NCI-H2196 treated with DMSO at 0.1 percent for 48 hours (cell line): ENCODE data around the gene EDN3.

ENCODE experiments used
- DNase-seq: peaks from one replicate; lab custom pipeline; 2025; ENCODE audit not compliant: unreplicated experiment; lab: John Stamatoyannopoulos, UW

EDN3 gene

GRCh38 chr20:59360934-59361333 is 60.5 kb downstream of the EDN3 start:
- DNase-seq, result no peak

- no peak for DNase-seq
Observed at GRCh38 chr20:59361411-59361810, 61.0 kb downstream of the EDN3 start.

- DNase-seq, result no peak
Observed at GRCh38 chr20:59363101-59363500, 62.7 kb downstream of the EDN3 start.

- no peak for DNase-seq
Observed at GRCh38 chr20:59364611-59365010, 64.2 kb downstream of the EDN3 start.

DNA sequence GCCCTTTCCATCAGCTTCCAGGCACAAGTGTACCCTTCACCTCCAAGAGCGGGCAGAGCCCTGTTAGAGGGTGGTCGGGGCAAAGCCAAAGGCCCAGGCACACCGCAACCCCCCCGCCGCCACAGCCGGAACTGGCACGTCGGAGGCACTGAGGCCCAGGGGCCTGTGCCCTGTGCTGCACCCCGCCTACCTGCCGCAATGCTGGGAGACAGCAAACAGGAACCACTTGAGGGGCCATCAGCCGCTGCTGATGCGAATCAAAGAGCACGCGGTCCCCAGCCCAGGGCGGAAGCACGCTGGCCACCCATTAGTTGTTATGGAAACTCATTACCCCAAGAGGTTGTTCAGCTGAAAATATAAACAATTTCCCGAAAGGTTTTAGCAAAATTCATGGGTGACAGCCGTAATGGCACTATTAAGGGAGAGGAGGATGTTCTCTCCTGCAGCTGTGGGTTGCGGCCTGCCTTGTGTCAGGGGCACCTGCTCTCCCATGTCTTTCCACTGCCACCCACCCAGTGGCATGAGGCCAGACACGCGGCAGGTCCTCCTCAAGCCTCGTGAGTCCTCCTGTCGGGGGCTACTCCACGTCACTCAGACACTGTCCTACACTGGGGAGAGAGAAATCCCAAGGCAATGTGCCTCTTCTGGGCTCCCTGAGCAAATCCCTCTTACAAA is 65.3 kb downstream of the EDN3 start:
- DNase-seq, result no peak

GRCh38 chr20:59371431-59371830 is 71.0 kb downstream of the EDN3 start:
- DNase-seq, result no peak

DNA sequence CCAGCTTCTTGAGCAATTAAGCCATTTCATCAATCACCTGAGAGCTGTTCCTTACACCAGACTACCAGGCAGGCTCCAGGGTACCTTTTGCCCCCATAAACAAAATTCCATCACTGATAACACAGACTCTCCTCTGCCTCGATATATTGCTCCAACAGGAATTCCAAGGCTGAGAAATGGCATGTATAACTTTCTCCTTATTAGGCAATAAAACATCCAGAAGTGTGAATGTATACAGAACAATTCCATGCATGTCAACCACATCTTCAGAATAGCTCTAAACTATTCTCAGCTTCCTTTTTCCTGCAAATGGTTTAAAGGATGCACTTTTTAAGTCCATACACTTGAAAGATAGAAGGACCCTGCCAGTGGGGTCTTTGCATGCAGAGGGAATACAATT is 73.8 kb downstream of the EDN3 start:
- no peak for DNase-seq

DNA sequence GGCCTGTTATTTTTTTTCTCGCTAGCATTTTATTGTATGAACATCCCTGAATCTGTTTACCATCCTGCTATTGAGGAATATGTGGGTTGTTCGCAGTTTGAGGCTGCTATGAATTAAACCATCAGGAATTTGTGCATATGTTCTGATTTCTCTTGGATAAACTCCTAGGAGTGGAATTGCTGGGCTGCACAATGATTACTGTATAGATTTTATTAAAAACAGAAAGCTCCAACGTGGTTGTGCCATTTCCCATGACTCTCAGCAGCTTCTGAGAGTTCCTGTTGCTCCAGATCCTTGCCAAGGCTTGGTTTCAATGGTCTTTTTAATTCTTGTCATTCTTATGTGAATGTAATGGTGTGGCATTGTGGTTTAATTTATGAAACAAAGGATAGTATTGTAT is 75.1 kb downstream of the EDN3 start:
- DNase-seq, result no peak
